Measurements from ENCODE around the gene ADCY2. TPM values are rescaled to one million over a fixed set of nuclear protein-coding genes. Genes with fewer than 3 reads are reported as not detected.

ADCY2 gene
- total and polyA plus RNA-seq, 3 experiments from 2014 or later, result not detected

DNA sequence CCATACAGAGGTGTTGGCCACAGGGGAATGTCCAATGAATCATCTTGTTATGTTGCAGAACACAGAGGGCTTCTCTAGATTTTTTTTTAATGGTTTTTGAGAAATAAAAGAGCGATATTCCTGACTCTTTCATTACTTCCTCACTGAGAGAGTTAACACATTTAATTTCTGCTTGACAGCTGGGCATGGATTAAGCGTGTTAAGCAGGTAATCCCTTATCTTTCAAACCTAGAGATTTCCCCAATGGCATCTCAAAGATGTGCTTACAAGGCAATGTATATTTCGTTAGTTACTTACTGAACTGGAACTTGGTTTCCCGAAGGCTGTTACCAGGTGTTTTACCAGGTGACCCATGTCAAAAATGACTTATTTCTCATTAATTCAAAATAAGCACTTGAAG is 21.8 kb upstream of the ADCY2 start:
- no peaks in the 10 kb centered on the region for H3K36me3 Mint-ChIP-seq
- Histone ChIP-seq H3K4me1 (ENCODE audit: insufficient read depth, low read length) (no peaks in the 10 kb centered on the region), H3K4me3 (ENCODE audit: low read length) (no peak overlapping the region), H3K36me3 (ENCODE audit: insufficient read depth, low read length) (no peaks in the 10 kb centered on the region), H3K27me3 (ENCODE audit: insufficient read depth, low read length, poor library complexity, severe bottlenecking) (no peaks in the 10 kb centered on the region), H3K27ac (ENCODE audit: low read depth, low read length) (no peak overlapping the region), H3K9me3 (ENCODE audit: low read length) (no peaks in the 10 kb centered on the region)
- H3K4me3 Mint-ChIP-seq, result no peak overlapping the region
- H3K27me3 Mint-ChIP-seq, result no peaks in the 10 kb centered on the region
- CTCF ChIA-PET, result no interaction called here
- DNase-seq, result no peak
- no peak overlapping the region for H3K27ac Mint-ChIP-seq
- H3K4me1 Mint-ChIP-seq, result no peaks in the 10 kb centered on the region
- peaks cover 4 to 8% (median 6%) of the 10 kb centered on the region in 5 donors for H3K9me3 Mint-ChIP-seq
- POLR2A ChIA-PET, result no interaction called here

- no peaks in the 10 kb centered on the region for H3K36me3 Mint-ChIP-seq
- H3K27me3 Mint-ChIP-seq, result no peaks in the 10 kb centered on the region
- DNase-seq, result no peak
- Histone ChIP-seq H3K27me3 (ENCODE audit: insufficient read depth, low read length, poor library complexity, severe bottlenecking) (no peaks in the 10 kb centered on the region), H3K27ac (ENCODE audit: low read depth, low read length) (no peak overlapping the region), H3K36me3 (ENCODE audit: insufficient read depth, low read length) (no peaks in the 10 kb centered on the region), H3K9me3 (ENCODE audit: low read length) (no peaks in the 10 kb centered on the region), H3K4me1 (ENCODE audit: insufficient read depth, low read length) (no peaks in the 10 kb centered on the region), H3K4me3 (ENCODE audit: low read length) (no peak overlapping the region)
- H3K4me3 Mint-ChIP-seq, result no peak overlapping the region
- CTCF ChIA-PET, result no interaction called here
- POLR2A ChIA-PET, result no interaction called here
- H3K27ac Mint-ChIP-seq, result no peak overlapping the region
- no peaks in the 10 kb centered on the region for H3K4me1 Mint-ChIP-seq
- H3K9me3 Mint-ChIP-seq, result peaks cover 3 to 6% (median 5%) of the 10 kb centered on the region in 5 donors
Observed at GRCh38 chr5:7375457-7375856, 20.5 kb upstream of the ADCY2 start.

- Mint-ChIP-seq H3K27me3 (no peaks in the 10 kb centered on the region), H3K9me3 (peaks cover 0 to 6% (median 4%) of the 10 kb centered on the region in 5 donors), H3K4me3 (no peak overlapping the region), H3K27ac (no peak overlapping the region), H3K36me3 (no peaks in the 10 kb centered on the region), H3K4me1 (no peaks in the 10 kb centered on the region)
- Histone ChIP-seq H3K4me3 (ENCODE audit: low read length) (no peak overlapping the region), H3K27me3 (ENCODE audit: insufficient read depth, low read length, poor library complexity, severe bottlenecking) (no peaks in the 10 kb centered on the region), H3K9me3 (ENCODE audit: low read length) (no peaks in the 10 kb centered on the region), H3K27ac (ENCODE audit: low read depth, low read length) (no peak overlapping the region), H3K4me1 (ENCODE audit: insufficient read depth, low read length) (no peaks in the 10 kb centered on the region), H3K36me3 (ENCODE audit: insufficient read depth, low read length) (no peaks in the 10 kb centered on the region)
- CTCF ChIA-PET, result no interaction called here
- no peak for DNase-seq
- POLR2A ChIA-PET, result no interaction called here
Observed at GRCh38 chr5:7376871-7377270, 19.1 kb upstream of the ADCY2 start.

GRCh38 chr5:7377761-7378160 is 18.2 kb upstream of the ADCY2 start:
- Histone ChIP-seq H3K27ac (ENCODE audit: low read depth, low read length) (no peak overlapping the region), H3K9me3 (ENCODE audit: low read length) (no peaks in the 10 kb centered on the region), H3K4me3 (ENCODE audit: low read length) (no peak overlapping the region), H3K36me3 (ENCODE audit: insufficient read depth, low read length) (no peaks in the 10 kb centered on the region), H3K4me1 (ENCODE audit: insufficient read depth, low read length) (no peaks in the 10 kb centered on the region), H3K27me3 (ENCODE audit: insufficient read depth, low read length, poor library complexity, severe bottlenecking) (no peaks in the 10 kb centered on the region)
- no peaks in the 10 kb centered on the region for H3K27me3 Mint-ChIP-seq
- H3K4me3 Mint-ChIP-seq, result no peak overlapping the region
- H3K27ac Mint-ChIP-seq, result no peak overlapping the region
- ChIA-PET CTCF (no interaction called here), POLR2A (no interaction called here)
- H3K9me3 Mint-ChIP-seq, result peaks cover 0 to 6% (median 4%) of the 10 kb centered on the region in 5 donors
- H3K4me1 Mint-ChIP-seq, result no peaks in the 10 kb centered on the region
- no peak for DNase-seq
- H3K36me3 Mint-ChIP-seq, result no peaks in the 10 kb centered on the region

GRCh38 chr5:7382588-7382987 is 13.3 kb upstream of the ADCY2 start:
- POLR2A ChIA-PET, result no interaction called here
- Mint-ChIP-seq H3K4me3 (no peak overlapping the region), H3K27ac (no peak overlapping the region), H3K9me3 (peaks cover 0 to 5% (median 0%) of the 10 kb centered on the region in 5 donors), H3K36me3 (no peaks in the 10 kb centered on the region), H3K4me1 (no peaks in the 10 kb centered on the region), H3K27me3 (no peaks in the 10 kb centered on the region)
- CTCF ChIA-PET, result no interaction called here
- H3K27ac ChIP-seq (ENCODE audit: low read depth, low read length), result no peak overlapping the region
- no peak for DNase-seq
- no peak overlapping the region for H3K4me3 ChIP-seq (ENCODE audit: low read length)
- no peaks in the 10 kb centered on the region for H3K36me3 ChIP-seq (ENCODE audit: insufficient read depth, low read length)
- no peaks in the 10 kb centered on the region for H3K27me3 ChIP-seq (ENCODE audit: insufficient read depth, low read length, poor library complexity, severe bottlenecking)
- no peaks in the 10 kb centered on the region for H3K4me1 ChIP-seq (ENCODE audit: insufficient read depth, low read length)
- H3K9me3 ChIP-seq (ENCODE audit: low read length), result no peaks in the 10 kb centered on the region

DNA sequence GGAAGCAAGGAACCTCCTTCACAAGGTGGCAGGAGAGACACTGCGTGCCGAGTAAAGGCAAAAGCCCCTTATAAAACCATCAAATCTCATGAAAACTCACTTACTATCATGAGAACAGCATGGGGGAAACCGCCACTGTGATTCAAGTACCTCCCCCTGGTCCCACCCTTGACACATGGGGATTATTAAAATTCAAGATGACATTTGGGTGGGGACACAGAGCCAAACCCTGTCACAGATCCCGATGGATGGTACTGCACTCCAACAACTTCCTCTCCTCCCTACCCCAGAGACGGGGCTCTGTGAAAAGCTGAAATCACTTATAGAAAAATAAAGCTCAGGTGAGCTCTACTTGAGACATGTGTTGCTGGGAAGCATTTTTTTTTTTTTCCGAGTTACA is 10.3 kb upstream of the ADCY2 start:
- POLR2A ChIA-PET, result no interaction called here
- no peaks in the 10 kb centered on the region for H3K36me3 Mint-ChIP-seq

GRCh38 chr5:7388553-7388952 is 7.4 kb upstream of the ADCY2 start:
- Histone ChIP-seq H3K9me3 (ENCODE audit: low read length) (no peaks in the 10 kb centered on the region), H3K27ac (ENCODE audit: low read depth, low read length) (no peak overlapping the region), H3K27me3 (ENCODE audit: insufficient read depth, low read length, poor library complexity, severe bottlenecking) (no peaks in the 10 kb centered on the region), H3K36me3 (ENCODE audit: insufficient read depth, low read length) (no peaks in the 10 kb centered on the region), H3K4me1 (ENCODE audit: insufficient read depth, low read length) (no peaks in the 10 kb centered on the region), H3K4me3 (ENCODE audit: low read length) (no peak overlapping the region)
- H3K36me3 Mint-ChIP-seq, result no peaks in the 10 kb centered on the region
- H3K9me3 Mint-ChIP-seq, result peaks cover 0 to 8% (median 0%) of the 10 kb centered on the region in 5 donors
- peaks cover 1 to 9% of the 10 kb centered on the region in 2 donors for H3K27me3 Mint-ChIP-seq
- no peak for DNase-seq
- no peak overlapping the region for H3K4me3 Mint-ChIP-seq
- H3K4me1 Mint-ChIP-seq, result no peaks in the 10 kb centered on the region
- ChIA-PET POLR2A (no interaction called here), CTCF (no interaction called here)
- no peak overlapping the region for H3K27ac Mint-ChIP-seq

More for the DNA sequence above, 10.3 kb upstream of the ADCY2 start:
- CTCF ChIA-PET, result no interaction called here
- Mint-ChIP-seq H3K9me3 (no peaks in the 10 kb centered on the region), H3K4me3 (no peak overlapping the region), H3K27ac (no peak overlapping the region), H3K27me3 (no peaks in the 10 kb centered on the region), H3K4me1 (no peaks in the 10 kb centered on the region)
- Histone ChIP-seq H3K9me3 (ENCODE audit: low read length) (no peaks in the 10 kb centered on the region), H3K27ac (ENCODE audit: low read depth, low read length) (no peak overlapping the region), H3K36me3 (ENCODE audit: insufficient read depth, low read length) (no peaks in the 10 kb centered on the region), H3K27me3 (ENCODE audit: insufficient read depth, low read length, poor library complexity, severe bottlenecking) (no peaks in the 10 kb centered on the region), H3K4me1 (ENCODE audit: insufficient read depth, low read length) (no peaks in the 10 kb centered on the region), H3K4me3 (ENCODE audit: low read length) (no peak overlapping the region)
- no peak for DNase-seq

- Mint-ChIP-seq H3K36me3 (no peaks in the 10 kb centered on the region), H3K27ac (no peak overlapping the region), H3K4me3 (no peak overlapping the region), H3K27me3 (peaks cover 6 to 13% of the 10 kb centered on the region in 2 donors), H3K9me3 (peaks cover 0 to 12% (median 0%) of the 10 kb centered on the region in 5 donors), H3K4me1 (no peaks in the 10 kb centered on the region)
- H3K4me3 ChIP-seq (ENCODE audit: low read length), result no peak overlapping the region
- H3K9me3 ChIP-seq (ENCODE audit: low read length), result no peaks in the 10 kb centered on the region
- no peaks in the 10 kb centered on the region for H3K36me3 ChIP-seq (ENCODE audit: insufficient read depth, low read length)
- H3K4me1 ChIP-seq (ENCODE audit: insufficient read depth, low read length), result no peaks in the 10 kb centered on the region
- H3K27ac ChIP-seq (ENCODE audit: low read depth, low read length), result no peak overlapping the region
- DNase-seq, result no peak
- ChIA-PET POLR2A (no interaction called here), CTCF (no interaction called here)
- H3K27me3 ChIP-seq (ENCODE audit: insufficient read depth, low read length, poor library complexity, severe bottlenecking), result no peaks in the 10 kb centered on the region
Observed at GRCh38 chr5:7391215-7391614, 4.7 kb upstream of the ADCY2 start.
